Trophoblast cell (in vitro differentiated cells and primary cell): ENCODE measurements around the gene THRA.

Experiments
- DNase-seq, 2 donors: peaks; one replicate each; pipeline ENCODE4 v3.0.0-alpha.2; 2016
- H2AFZ ChIP-seq: 2 replicates; pipeline ENCODE4 v1.6.1; 2013; ENCODE audit warnings: low read length, moderate library complexity, mild to moderate bottlenecking; ENCODE audit not compliant: insufficient read depth, poor library complexity
- H2AK5ac ChIP-seq: 2 replicates; pipeline ENCODE4 v1.6.1; 2013; ENCODE audit warnings: mild to moderate bottlenecking, low read length
- H2BK120ac ChIP-seq: 2 replicates; pipeline ENCODE4 v1.6.1; 2013; ENCODE audit warnings: low read length, mild to moderate bottlenecking, moderate library complexity; ENCODE audit not compliant: insufficient read depth, poor library complexity
- H2BK12ac ChIP-seq: 2 replicates; pipeline ENCODE4 v1.6.1; 2013; ENCODE audit warnings: mild to moderate bottlenecking, low read length, moderate library complexity
- H2BK5ac ChIP-seq: 2 replicates; pipeline ENCODE4 v1.6.1; 2013; ENCODE audit warnings: low read length, low read depth, moderate library complexity, mild to moderate bottlenecking; ENCODE audit not compliant: poor library complexity
- H3K14ac ChIP-seq: 2 replicates; pipeline ENCODE4 v1.6.1; 2013; ENCODE audit warnings: mild to moderate bottlenecking, low read length
- H3K18ac ChIP-seq: 2 replicates; pipeline ENCODE4 v1.6.1; 2013; ENCODE audit warnings: mild to moderate bottlenecking, low read length
- H3K23ac ChIP-seq: 2 replicates; pipeline ENCODE4 v1.6.1; 2013; ENCODE audit warnings: low read length
- H3K27ac ChIP-seq: 2 replicates; pipeline ENCODE4 v1.5.1; 2013; ENCODE audit warnings: low read depth, mild to moderate bottlenecking, inconsistent platforms, low read length, moderate library complexity
- H3K27me3 ChIP-seq: 2 replicates; pipeline ENCODE4 v1.6.1; 2013; ENCODE audit warnings: inconsistent platforms, mild to moderate bottlenecking, low read length, moderate library complexity; ENCODE audit not compliant: insufficient read depth
- H3K36me3 ChIP-seq, 2 experiments: 1 replicate in 1 of 2; 2 replicates in 1 of 2; pipeline ENCODE4 v1.6.1; 2013; ENCODE audit warnings: low read length in 2 of 2, mild to moderate bottlenecking in 2 of 2, moderate library complexity in 1 of 2; ENCODE audit not compliant: insufficient read depth in 2 of 2, control insufficient read depth in 1 of 2
- H3K4ac ChIP-seq: 2 replicates; pipeline ENCODE4 v1.6.1; 2013; ENCODE audit warnings: low read depth, mild to moderate bottlenecking, low read length, moderate library complexity
- H3K4me1 ChIP-seq, 2 experiments: 1 replicate in 1 of 2; 2 replicates in 1 of 2; pipeline ENCODE4 v1.6.1; 2013; ENCODE audit warnings: low read length in 2 of 2, mild to moderate bottlenecking in 2 of 2, moderate library complexity in 1 of 2; ENCODE audit not compliant: insufficient read depth in 2 of 2, control insufficient read depth in 1 of 2
- H3K4me2 ChIP-seq: 2 replicates; pipeline ENCODE4 v1.6.1; 2013; ENCODE audit warnings: inconsistent platforms, mild to moderate bottlenecking, low read length, moderate library complexity
- H3K4me3 ChIP-seq: 2 replicates; pipeline ENCODE4 v1.5.1; 2013; ENCODE audit warnings: mild to moderate bottlenecking, low read depth, low read length, inconsistent platforms
- H3K79me1 ChIP-seq: one replicate; pipeline ENCODE4 v1.6.1; 2013; ENCODE audit warnings: low read length
- H3K79me2 ChIP-seq: 2 replicates; pipeline ENCODE4 v1.6.1; 2013; ENCODE audit warnings: low read length, mild to moderate bottlenecking; ENCODE audit not compliant: control insufficient read depth, insufficient read depth, poor library complexity
- H3K9ac ChIP-seq: 2 replicates; pipeline ENCODE4 v1.6.1; 2013; ENCODE audit warnings: mild to moderate bottlenecking, low read length
- H3K9me3 ChIP-seq: 2 replicates; pipeline ENCODE4 v1.6.1; 2013; ENCODE audit warnings: low read depth, mild to moderate bottlenecking, control low read depth, inconsistent platforms, low read length; ENCODE audit not compliant: insufficient read depth
- H4K12ac ChIP-seq: 2 replicates; pipeline ENCODE4 v1.6.1; 2013; ENCODE audit warnings: low read depth, mild to moderate bottlenecking, low read length, moderate library complexity
- H4K8ac ChIP-seq: 2 replicates; pipeline ENCODE4 v1.6.1; 2013; ENCODE audit warnings: low read depth, mild to moderate bottlenecking, low read length, moderate library complexity
- H4K91ac ChIP-seq: one replicate; pipeline ENCODE4 v1.6.1; 2013; ENCODE audit warnings: low read depth, mild to moderate bottlenecking, low read length, moderate library complexity
- WGBS: extraction: QIAGEN DNeasy Blood & Tissue Kit; methylation state at CpG from one replicate; pipeline ENCODE4 v1.1.7; 2013; ENCODE audit warnings: missing lambda C conversion rate; ENCODE audit not compliant: insufficient read length, insufficient coverage; ENCODE audit errors: extremely low coverage; 5-methylcytosine and 5-hydroxymethylcytosine counted together

THRA gene

DNA sequence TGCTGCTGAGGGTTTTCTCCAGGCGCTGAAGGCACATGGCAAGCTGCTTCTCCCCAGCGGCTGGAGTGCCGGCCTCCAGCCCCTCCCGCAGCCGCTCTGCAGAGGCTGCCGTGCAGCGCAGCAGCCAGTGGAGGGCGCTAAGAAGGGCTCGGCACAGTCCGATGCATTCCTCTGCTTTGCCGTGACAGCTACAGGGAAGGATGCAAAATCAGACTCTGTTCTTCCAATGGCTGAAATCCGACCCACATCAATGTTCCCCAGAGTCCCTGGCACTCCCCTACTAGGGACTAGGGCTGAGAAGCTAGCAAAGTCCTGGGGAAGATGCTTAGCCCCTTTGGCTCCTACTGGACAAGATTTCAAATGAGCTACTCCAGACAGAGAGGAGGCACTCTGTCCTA is 27.6 kb upstream of the THRA start:
- Histone ChIP-seq H3K4me2 (no peak overlapping the region), H3K9me3 (peaks cover 2% of the 10 kb centered on the region), H4K8ac (no peak overlapping the region), H2BK5ac (no peak overlapping the region), H4K12ac (no peak overlapping the region), H3K79me2 (no peaks in the 10 kb centered on the region), H2AFZ (no peak overlapping the region), H3K14ac (no peak overlapping the region), H3K27ac (no peak overlapping the region), H3K4ac (no peak overlapping the region), H3K4me3 (no peak overlapping the region), H3K23ac (no peak overlapping the region), H3K79me1 (no peaks in the 10 kb centered on the region), H3K18ac (no peak overlapping the region), H2AK5ac (no peak overlapping the region), H3K36me3 (peaks cover 42 to 44% of the 10 kb centered on the region in 2 experiments), H2BK12ac (no peak overlapping the region), H3K9ac (no peak overlapping the region), H3K4me1 (no peaks in the 10 kb centered on the region), H4K91ac (no peak overlapping the region), H3K27me3 (no peaks in the 10 kb centered on the region), H2BK120ac (no peak overlapping the region)
- no CpG with 5 or more reads among the region's 12 CpGs for WGBS
- peak in 1 of 2 donors; percentile 23 for DNase-seq

DNA sequence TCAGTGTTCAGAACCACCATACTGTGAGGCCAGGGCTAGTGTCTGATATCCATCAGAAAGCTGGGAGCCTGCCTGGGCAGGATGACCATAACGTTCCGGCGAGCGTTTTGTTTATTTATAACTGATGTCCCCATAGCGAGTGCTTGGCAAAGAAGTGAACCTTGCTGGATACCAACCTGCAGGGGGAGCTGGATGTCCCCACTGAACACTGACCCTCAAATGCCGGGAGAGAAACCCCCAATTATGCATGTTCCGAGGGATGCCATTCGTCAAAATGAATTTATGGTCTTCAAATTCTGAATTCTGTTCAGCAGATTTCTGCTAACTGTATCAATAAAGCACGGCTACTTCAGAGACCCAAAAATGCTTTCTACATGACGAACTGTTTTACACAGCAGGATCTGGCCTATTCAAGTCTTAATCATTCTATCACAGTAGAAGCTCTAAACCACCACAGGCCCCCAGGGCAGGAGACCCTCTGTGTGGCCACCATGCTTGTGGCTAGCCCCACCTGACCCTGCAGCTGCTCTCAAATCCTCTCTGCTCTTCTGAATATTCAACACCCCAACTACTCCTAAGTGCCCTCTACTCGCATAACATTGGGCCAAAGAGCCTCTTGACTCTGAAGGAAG is 23.8 kb upstream of the THRA start:
- no peak overlapping the region for H3K18ac ChIP-seq

DNA sequence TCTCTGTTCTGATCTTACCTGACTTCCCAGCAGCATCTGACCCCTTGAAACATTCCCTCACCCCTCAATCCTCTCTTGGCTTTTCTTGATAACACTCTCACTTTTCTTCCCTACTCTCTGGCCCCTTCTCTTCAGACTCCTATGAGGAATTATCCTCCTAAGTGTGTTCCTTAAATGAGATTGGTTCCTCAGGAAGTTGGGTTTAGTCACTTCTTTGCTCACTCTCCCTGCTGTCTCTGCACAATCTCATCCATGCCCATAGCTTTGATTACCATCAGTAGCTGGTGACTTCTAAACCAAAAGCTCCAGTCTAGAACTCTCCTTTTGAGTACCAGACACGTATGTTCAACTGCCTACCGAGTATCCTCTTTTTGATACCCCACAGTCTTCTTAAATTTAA is 21.6 kb upstream of the THRA start:
- no peak overlapping the region for H4K91ac ChIP-seq
- WGBS = no CpG with 5 or more reads among the region's 2 CpGs

More for the DNA sequence above, 23.8 kb upstream of the THRA start:
- no peak overlapping the region for H3K4ac ChIP-seq
- no peak overlapping the region for H4K91ac ChIP-seq
- H3K79me2 ChIP-seq = no peaks in the 10 kb centered on the region
- H2BK12ac ChIP-seq = no peak overlapping the region
- H2BK5ac ChIP-seq = no peak overlapping the region
- H3K4me3 ChIP-seq = no peak overlapping the region
- no peak overlapping the region for H3K4me2 ChIP-seq
- H3K36me3 ChIP-seq = peaks cover 14 to 18% of the 10 kb centered on the region in 2 experiments
- no peak overlapping the region for H2AFZ ChIP-seq
- H3K4me1 ChIP-seq = no peaks in the 10 kb centered on the region
- H3K9ac ChIP-seq = no peak overlapping the region
- no CpG with 5 or more reads among the region's 11 CpGs for WGBS
- H3K14ac ChIP-seq = no peak overlapping the region
- H4K12ac ChIP-seq = no peak overlapping the region
- peak in 1 of 2 donors; percentile 33 for DNase-seq
- H3K79me1 ChIP-seq = no peaks in the 10 kb centered on the region
- H3K27ac ChIP-seq = no peak overlapping the region
- no peaks in the 10 kb centered on the region for H3K27me3 ChIP-seq
- H2AK5ac ChIP-seq = no peak overlapping the region
- H2BK120ac ChIP-seq = no peak overlapping the region
- no peaks in the 10 kb centered on the region for H3K9me3 ChIP-seq
- no peak overlapping the region for H4K8ac ChIP-seq
- H3K23ac ChIP-seq = no peak overlapping the region

GRCh38 chr17:40056379-40057015 is 6.3 kb upstream of the THRA start:
- no peak overlapping the region for H4K8ac ChIP-seq
- WGBS = no CpG with 5 or more reads among the region's 6 CpGs
- no peak overlapping the region for H2BK120ac ChIP-seq

More for the DNA sequence above, 21.6 kb upstream of the THRA start:
- no peaks in the 10 kb centered on the region for H3K79me2 ChIP-seq
- no peak overlapping the region for H3K4ac ChIP-seq
- no peak overlapping the region for H3K14ac ChIP-seq
- no peak overlapping the region for H2AFZ ChIP-seq
- H4K8ac ChIP-seq = no peak overlapping the region
- H3K23ac ChIP-seq = no peak overlapping the region
- no peaks in the 10 kb centered on the region for H3K4me1 ChIP-seq
- no peaks in the 10 kb centered on the region for H3K27me3 ChIP-seq
- no peak overlapping the region for H3K18ac ChIP-seq
- H2BK120ac ChIP-seq = no peak overlapping the region
- H3K79me1 ChIP-seq = no peaks in the 10 kb centered on the region
- H2AK5ac ChIP-seq = no peak overlapping the region
- no peaks in the 10 kb centered on the region for H3K9me3 ChIP-seq
- H3K27ac ChIP-seq = no peak overlapping the region
- H3K4me3 ChIP-seq = no peak overlapping the region
- DNase-seq = no peak
- H4K12ac ChIP-seq = no peak overlapping the region
- no peak overlapping the region for H3K4me2 ChIP-seq
- no peak overlapping the region for H3K9ac ChIP-seq
- no peak overlapping the region for H2BK12ac ChIP-seq
- H2BK5ac ChIP-seq = no peak overlapping the region
- H3K36me3 ChIP-seq = peaks cover 3 to 10% of the 10 kb centered on the region in 2 experiments

More at GRCh38 chr17:40056379-40057015, 6.3 kb upstream of the THRA start:
- Histone ChIP-seq H2BK5ac (no peak overlapping the region), H4K12ac (no peak overlapping the region), H3K23ac (no peak overlapping the region), H3K4ac (no peak overlapping the region), H3K79me2 (peaks cover 4% of the 10 kb centered on the region), H2BK12ac (no peak overlapping the region), H3K14ac (no peak overlapping the region), H2AFZ (no peak overlapping the region), H3K4me1 (peaks cover 2 to 7% of the 10 kb centered on the region in 2 experiments), H3K4me2 (no peak overlapping the region), H3K27me3 (no peaks in the 10 kb centered on the region), H3K9me3 (no peaks in the 10 kb centered on the region), H3K79me1 (peaks cover 2% of the 10 kb centered on the region), H3K36me3 (peaks cover 4 to 7% of the 10 kb centered on the region in 2 experiments), H4K91ac (no peak overlapping the region), H3K4me3 (no peak overlapping the region), H2AK5ac (no peak overlapping the region), H3K9ac (peak overlapping the region; percentile 23), H3K18ac (no peak overlapping the region), H3K27ac (no peak overlapping the region)
- no peak for DNase-seq
